HTERT RPE-1 (cell line): Measurements from ENCODE around the gene ZNF664.

Experiments
- in situ Hi-C: fragments of 300-500 bp; cut with MboI; formaldehyde crosslinking; loops from 4 replicates; pipeline ENCODE4 v1.14.3; 2020; ENCODE audit warnings: low sequenced_read_pairs

Gene ZNF664

GRCh38 chr12:123987022-123987421, 14.0 kb downstream of the ZNF664 start:
- in situ Hi-C loops = no loop called here

GRCh38 chr12:123989168-123989567, 16.2 kb downstream of the ZNF664 start:
- in situ Hi-C loops = no loop called here

- in situ Hi-C loops = no loop called here
Measured at GRCh38 chr12:123989753-123990152, 16.7 kb downstream of the ZNF664 start.

GRCh38 chr12:123990511-123990910, 17.5 kb downstream of the ZNF664 start:
- in situ Hi-C loops = no loop called here

GRCh38 chr12:123991372-123991951, 18.4 kb downstream of the ZNF664 start:
- in situ Hi-C loops = no loop called here

- in situ Hi-C loops = no loop called here
Measured at GRCh38 chr12:123992118-123992825, 19.3 kb downstream of the ZNF664 start.

- in situ Hi-C loops = no loop called here
Measured at GRCh38 chr12:123995023-123995748, 22.2 kb downstream of the ZNF664 start.

GRCh38 chr12:123996581-123996980, 23.6 kb downstream of the ZNF664 start:
- in situ Hi-C loops = no loop called here

GRCh38 chr12:123997033-123997822, 24.2 kb downstream of the ZNF664 start:
- in situ Hi-C loops = no loop called here

- in situ Hi-C loops = no loop called here
Measured at GRCh38 chr12:123997908-123998307, 24.9 kb downstream of the ZNF664 start.

GRCh38 chr12:123998344-123998990, 25.5 kb downstream of the ZNF664 start:
- in situ Hi-C loops = no loop called here

GRCh38 chr12:123998991-123999359, 26.0 kb downstream of the ZNF664 start:
- in situ Hi-C loops = no loop called here

GRCh38 chr12:124000111-124000510, 27.1 kb downstream of the ZNF664 start:
- in situ Hi-C loops = no loop called here

- in situ Hi-C loops = no loop called here
Measured at GRCh38 chr12:124001343-124001742, 28.3 kb downstream of the ZNF664 start.

- in situ Hi-C loops = no loop called here
Measured at GRCh38 chr12:124002021-124002644, 29.1 kb downstream of the ZNF664 start.

- in situ Hi-C loops = no loop called here
Measured at GRCh38 chr12:124002654-124003053, 29.6 kb downstream of the ZNF664 start.

- in situ Hi-C loops = no loop called here
Measured at GRCh38 chr12:124004233-124004875, 31.3 kb downstream of the ZNF664 start.

GRCh38 chr12:124006085-124006845, 33.2 kb downstream of the ZNF664 start:
- in situ Hi-C loops = no loop called here
